ENCODE measurements around the gene NUCB1.

- TF ChIP-seq POLR2A (IDR thresholded peaks at IDR 0.05) (no peak), CTCF (IDR thresholded peaks at IDR 0.05) (no peak)
Observed at GRCh38 chr19:48961051-48961649, 61.0 kb downstream of the NUCB1 start.

Measured in Peyer's patch (tissue), 4 donors.